Heart left ventricle (tissue), 13 donors: ENCODE measurements around the gene NSF.

Experiments
- POLR2A ChIP-seq, 2 donors: fragments of 450-650 bp; IDR thresholded peaks; one replicate each; pipeline ENCODE4 v1.6.1; 2017; ENCODE audit warnings: antibody characterized with exemption in 2 of 2, mild to moderate bottlenecking in 2 of 2, moderate library complexity in 2 of 2
- TF ChIP-seq, protein P1 (sequence below), 12 donors: fragments of 200-600 bp; sonication (generic) in 4 of 12; IDR thresholded peaks; one replicate each; pipeline versions ENCODE4 v1.5.0 to v1.8.0; 2018 to 2022; ENCODE audit warnings: antibody characterized with exemption in 12 of 12, mild to moderate bottlenecking in 5 of 12
- donor health status: ischemic (EF 13 %, LVEDD 7.1; RV severe dilation, severe dysfunction).
- donor health status: DM: no; HTN: yes; CAD: no.
- donor health status: DM: no; HTN: no; CAD: no.
- donor health status: ischemic (EF 25% LVEDD 6.9; RV normal size, moderate dysfunction).
- donor health status: ischemic (EF 25% LVEDD 5.7; RV mildly dilated, moderate dysfunction).
- donor health status: ischemic (EF 35%, LVEDD 5.7; RV mildly dilated, moderate dysfunction).
- donor health status: nonischemic (EF 11% LVEDD 7.7; RV severe dilation, severe dysfunction).
- donor health status: DM: yes; HTN: yes; CAD: no.
- donor health status: PGD.
- donor health status: ischemic (EF 29% LVEDD 5.4; RV normal size, mild dysfunction).
- donor health status: nonischemic (EF 23%, LVEDD 6.1; RV moderate dilation, normal function).

DNA sequence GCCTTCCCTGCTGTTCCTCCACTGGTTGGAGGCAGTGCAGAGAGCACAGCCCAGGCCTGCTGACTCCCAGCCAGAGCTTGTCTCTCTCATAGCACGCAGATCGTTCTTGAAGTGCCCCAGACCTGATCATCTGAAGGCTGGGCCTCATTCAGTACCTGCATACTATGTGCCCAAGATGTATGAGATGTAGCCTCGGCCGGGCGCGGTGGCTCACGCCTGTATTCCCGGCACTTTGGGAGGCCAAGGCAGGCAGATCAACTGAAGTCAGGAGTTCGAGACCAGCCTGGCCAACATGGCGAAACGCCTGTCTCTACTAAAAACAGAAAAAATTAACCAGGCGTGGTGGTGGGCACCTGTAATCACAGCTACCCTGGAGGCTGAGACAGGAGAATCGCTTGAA is 197.0 kb downstream of the NSF start:
- TF ChIP-seq, protein P1, sequence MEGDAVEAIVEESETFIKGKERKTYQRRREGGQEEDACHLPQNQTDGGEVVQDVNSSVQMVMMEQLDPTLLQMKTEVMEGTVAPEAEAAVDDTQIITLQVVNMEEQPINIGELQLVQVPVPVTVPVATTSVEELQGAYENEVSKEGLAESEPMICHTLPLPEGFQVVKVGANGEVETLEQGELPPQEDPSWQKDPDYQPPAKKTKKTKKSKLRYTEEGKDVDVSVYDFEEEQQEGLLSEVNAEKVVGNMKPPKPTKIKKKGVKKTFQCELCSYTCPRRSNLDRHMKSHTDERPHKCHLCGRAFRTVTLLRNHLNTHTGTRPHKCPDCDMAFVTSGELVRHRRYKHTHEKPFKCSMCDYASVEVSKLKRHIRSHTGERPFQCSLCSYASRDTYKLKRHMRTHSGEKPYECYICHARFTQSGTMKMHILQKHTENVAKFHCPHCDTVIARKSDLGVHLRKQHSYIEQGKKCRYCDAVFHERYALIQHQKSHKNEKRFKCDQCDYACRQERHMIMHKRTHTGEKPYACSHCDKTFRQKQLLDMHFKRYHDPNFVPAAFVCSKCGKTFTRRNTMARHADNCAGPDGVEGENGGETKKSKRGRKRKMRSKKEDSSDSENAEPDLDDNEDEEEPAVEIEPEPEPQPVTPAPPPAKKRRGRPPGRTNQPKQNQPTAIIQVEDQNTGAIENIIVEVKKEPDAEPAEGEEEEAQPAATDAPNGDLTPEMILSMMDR (IDR thresholded peaks at IDR 0.05) = no peak
- TF ChIP-seq POLR2A (IDR thresholded peaks at IDR 0.05) = no peak
